Mesothelial cell of epicardium (in vitro differentiated cells): ENCODE measurements around the gene SRRM1. TPM values are rescaled to one million over a fixed set of nuclear protein-coding genes. Genes with fewer than 3 reads are reported as not detected.

Experiments
- DNase-seq, 2 experiments: peaks; one replicate each; pipeline ENCODE4 v3.0.0; 2021; ENCODE audit warnings: low spot score in 2 of 2; ENCODE audit not compliant: unreplicated experiment in 2 of 2
- H3K27ac Mint-ChIP-seq: 2 replicates; pipeline ENCODE4 v1.8.0; 2021; ENCODE audit warnings: mixed read lengths
- H3K27me3 Mint-ChIP-seq: 2 replicates; pipeline ENCODE4 v1.8.0; 2021; ENCODE audit warnings: low read depth, mixed read lengths
- H3K36me3 Mint-ChIP-seq: 2 replicates; pipeline ENCODE4 v1.8.0; 2021; ENCODE audit warnings: mixed read lengths
- H3K4me1 Mint-ChIP-seq: 2 replicates; pipeline ENCODE4 v1.8.0; 2021; ENCODE audit warnings: mixed read lengths
- H3K4me3 Mint-ChIP-seq: 2 replicates; pipeline ENCODE4 v1.8.0; 2021; ENCODE audit warnings: mild to moderate bottlenecking, moderate library complexity, mixed read lengths
- H3K9me3 Mint-ChIP-seq: 2 replicates; pipeline ENCODE4 v1.8.0; 2021; ENCODE audit warnings: mixed read lengths
- CTCF ChIP-seq: fragments of 200-600 bp; sonication (generic); IDR thresholded peaks from one replicate; pipeline ENCODE4 v1.5.0; 2021; ENCODE audit warnings: antibody characterized with exemption; ENCODE audit not compliant: unreplicated experiment
- total RNA-seq: library from RNA; stranded (reverse); gene quantifications from 3 replicates; pipeline ENCODE4 v1.2.1, GENCODE V29; 2021

SRRM1 gene
- total RNA-seq, 1 donor from 2014 or later = 219 TPM

GRCh38 chr1:24636661-24637357 lies 6.3 kb upstream of the SRRM1 start:
- Mint-ChIP-seq H3K9me3 (no peaks in the 10 kb centered on the region), H3K4me1 (peaks cover 13% of the 10 kb centered on the region), H3K4me3 (no peak overlapping the region), H3K27me3 (peaks cover 4% of the 10 kb centered on the region), H3K27ac (no peak overlapping the region), H3K36me3 (no peaks in the 10 kb centered on the region)
- DNase-seq = no peak
- TF ChIP-seq CTCF = no peak

- no peaks in the 10 kb centered on the region for H3K36me3 Mint-ChIP-seq
- H3K4me3 Mint-ChIP-seq = no peak overlapping the region
- peaks cover 4% of the 10 kb centered on the region for H3K27me3 Mint-ChIP-seq
- peaks cover 15% of the 10 kb centered on the region for H3K4me1 Mint-ChIP-seq
- H3K27ac Mint-ChIP-seq = peak overlapping the region; percentile 50
- TF ChIP-seq CTCF = no peak
- no peak for DNase-seq
- no peaks in the 10 kb centered on the region for H3K9me3 Mint-ChIP-seq
These were observed 4.0 kb upstream of the SRRM1 start for GRCh38 chr1:24639094-24639493.

GRCh38 chr1:24639881-24640280 lies 3.2 kb upstream of the SRRM1 start:
- Mint-ChIP-seq H3K27me3 (peaks cover 4% of the 10 kb centered on the region), H3K9me3 (no peaks in the 10 kb centered on the region), H3K27ac (peak overlapping the region; percentile 50), H3K4me1 (peaks cover 23% of the 10 kb centered on the region), H3K4me3 (no peak overlapping the region), H3K36me3 (no peaks in the 10 kb centered on the region)
- TF ChIP-seq CTCF = no peak
- no peak for DNase-seq

GRCh38 chr1:24640288-24640687 lies 2.8 kb upstream of the SRRM1 start:
- Mint-ChIP-seq H3K9me3 (no peaks in the 10 kb centered on the region), H3K4me1 (peaks cover 25% of the 10 kb centered on the region), H3K27me3 (peaks cover 4% of the 10 kb centered on the region), H3K4me3 (peak overlapping the region; percentile 96), H3K36me3 (no peaks in the 10 kb centered on the region), H3K27ac (peak overlapping the region; percentile 100)
- DNase-seq = no peak
- no peak for TF ChIP-seq CTCF

GRCh38 chr1:24641646-24642151 lies 1.4 kb upstream of the SRRM1 start:
- H3K27me3 Mint-ChIP-seq = peaks cover 2% of the 10 kb centered on the region
- peak overlapping the region; percentile 100 for H3K27ac Mint-ChIP-seq
- H3K4me3 Mint-ChIP-seq = peak overlapping the region; percentile 96
- DNase-seq = peak in 1 of 2 experiments; percentile 40
- TF ChIP-seq CTCF = no peak
- peaks cover 29% of the 10 kb centered on the region for H3K4me1 Mint-ChIP-seq
- H3K9me3 Mint-ChIP-seq = no peaks in the 10 kb centered on the region
- H3K36me3 Mint-ChIP-seq = peaks cover 9% of the 10 kb centered on the region
